Central memory CD8-positive, alpha-beta T cell (primary cell): ENCODE measurements around the gene DUSP12.
A peak's percentile ranks its signal among the peaks of the same experiment; 100 is the strongest.

Source experiments
- ATAC-seq: fragments of 150-1000 bp; cut with Tn5 transposase; replicated peaks from 2 replicates; pipeline ENCODE4 v1.10.0; 2022; ENCODE audit warnings: mild to moderate bottlenecking, moderate FRiP score, moderate number of reproducible peaks; ENCODE audit not compliant: poor library complexity, severe bottlenecking; ENCODE audit errors: extremely low read depth
- DNase-seq, 2 donors: peaks; one replicate each; pipeline ENCODE4 v3.0.0; 2021; ENCODE audit warnings: low spot score in 2 of 2
- H3K27ac Mint-ChIP-seq: one replicate; pipeline ENCODE4 v1.8.0; 2022; ENCODE audit warnings: low read depth, mild to moderate bottlenecking, moderate library complexity, mixed read lengths
- H3K27me3 Mint-ChIP-seq: one replicate; pipeline ENCODE4 v1.8.0; 2022; ENCODE audit warnings: mixed read lengths
- H3K36me3 Mint-ChIP-seq: one replicate; pipeline ENCODE4 v1.8.0; 2022; ENCODE audit warnings: mild to moderate bottlenecking, moderate library complexity, mixed read lengths; ENCODE audit not compliant: insufficient read depth
- H3K4me1 Mint-ChIP-seq: one replicate; pipeline ENCODE4 v1.8.0; 2022; ENCODE audit warnings: mixed read lengths
- H3K4me3 Mint-ChIP-seq: one replicate; pipeline ENCODE4 v1.8.0; 2022; ENCODE audit warnings: mild to moderate bottlenecking, moderate library complexity, mixed read lengths
- H3K9me3 Mint-ChIP-seq: one replicate; pipeline ENCODE4 v1.8.0; 2022; ENCODE audit warnings: mixed read lengths

Gene DUSP12, protein sequence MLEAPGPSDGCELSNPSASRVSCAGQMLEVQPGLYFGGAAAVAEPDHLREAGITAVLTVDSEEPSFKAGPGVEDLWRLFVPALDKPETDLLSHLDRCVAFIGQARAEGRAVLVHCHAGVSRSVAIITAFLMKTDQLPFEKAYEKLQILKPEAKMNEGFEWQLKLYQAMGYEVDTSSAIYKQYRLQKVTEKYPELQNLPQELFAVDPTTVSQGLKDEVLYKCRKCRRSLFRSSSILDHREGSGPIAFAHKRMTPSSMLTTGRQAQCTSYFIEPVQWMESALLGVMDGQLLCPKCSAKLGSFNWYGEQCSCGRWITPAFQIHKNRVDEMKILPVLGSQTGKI

DNA sequence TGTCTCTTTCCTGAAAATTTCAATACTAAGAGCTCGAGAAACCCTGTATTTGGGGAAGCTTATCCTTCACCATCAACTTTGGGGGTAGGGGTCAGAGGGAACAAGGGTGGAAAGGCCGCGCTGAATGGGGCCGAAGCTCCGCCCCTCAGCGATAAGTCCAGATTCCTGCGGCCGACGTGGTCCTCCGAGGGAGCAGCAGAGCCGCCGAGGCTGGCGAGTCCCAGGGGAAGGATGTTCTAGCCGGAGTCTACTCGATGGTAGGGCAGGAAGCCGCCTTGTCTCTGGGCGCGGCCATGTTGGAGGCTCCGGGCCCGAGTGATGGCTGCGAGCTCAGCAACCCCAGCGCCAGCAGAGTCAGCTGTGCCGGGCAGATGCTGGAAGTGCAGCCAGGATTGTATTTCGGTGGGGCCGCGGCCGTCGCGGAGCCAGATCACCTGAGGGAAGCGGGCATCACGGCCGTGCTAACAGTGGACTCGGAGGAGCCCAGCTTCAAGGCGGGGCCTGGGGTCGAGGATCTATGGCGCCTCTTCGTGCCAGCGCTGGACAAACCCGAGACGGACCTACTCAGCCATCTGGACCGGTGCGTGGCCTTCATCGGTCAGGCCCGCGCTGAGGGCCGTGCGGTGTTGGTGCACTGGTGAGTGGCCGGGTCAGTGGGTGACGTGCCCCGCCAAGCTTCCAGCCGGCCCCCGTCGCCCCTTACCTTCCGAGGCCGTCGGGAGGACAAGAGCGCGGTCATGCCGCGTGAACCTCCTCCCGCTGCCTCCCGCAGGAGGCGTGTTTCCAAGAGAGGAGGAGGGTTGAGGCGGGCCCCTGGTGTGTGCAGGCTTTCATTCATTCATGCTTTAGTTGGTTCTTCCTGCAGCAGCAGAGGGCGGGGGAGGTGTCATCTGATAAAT lies at the start of gene DUSP12:
TSS of gene DUSP12 (plus strand) at position 278 of the 899 bp plus-strand sequence. CDS start at position 294, 16 bp downstream.
- H3K4me1 Mint-ChIP-seq: peaks cover 32% of the 10 kb centered on the region
- H3K27ac Mint-ChIP-seq: peak within 1 kb of the TSS; percentile 97
- peak within 1 kb of the TSS; percentile 98 for H3K4me3 Mint-ChIP-seq
- no peaks in the 10 kb centered on the region for H3K27me3 Mint-ChIP-seq
- ATAC-seq (peak; percentile 97), DNase-seq (peak; percentile 73 to 78)
- H3K9me3 Mint-ChIP-seq: no peaks in the 10 kb centered on the region
- peaks cover 37% of the 10 kb centered on the region for H3K36me3 Mint-ChIP-seq

DNA sequence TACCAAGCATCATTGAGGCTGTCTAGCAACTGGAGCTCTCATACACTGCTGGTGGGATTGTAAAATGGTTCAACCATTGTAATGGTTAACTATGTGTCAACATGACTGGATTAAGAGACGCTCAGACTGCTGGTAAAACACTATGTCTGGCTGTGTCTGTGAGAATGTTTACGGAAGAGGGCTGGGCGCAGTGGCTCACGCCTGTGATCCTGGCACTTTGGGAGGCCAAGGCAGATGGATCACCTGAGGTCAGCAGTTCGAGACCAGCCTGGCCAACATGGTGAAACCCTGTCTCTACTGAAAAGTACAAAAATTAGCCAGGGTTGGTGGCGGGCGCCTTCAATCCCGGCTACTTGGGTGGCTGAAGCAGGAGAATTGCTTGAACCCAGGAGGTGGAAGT lies 47.3 kb upstream of the DUSP12 start:
- Mint-ChIP-seq H3K27ac (no peak overlapping the region), H3K36me3 (peaks cover 3% of the 10 kb centered on the region)
- no peak for ATAC-seq

GRCh38 chr1:161705537-161705936 lies 44.0 kb upstream of the DUSP12 start:
- Mint-ChIP-seq H3K4me1 (no peaks in the 10 kb centered on the region), H3K9me3 (no peaks in the 10 kb centered on the region), H3K27ac (no peak overlapping the region), H3K4me3 (no peak overlapping the region), H3K27me3 (no peaks in the 10 kb centered on the region), H3K36me3 (peaks cover 1% of the 10 kb centered on the region)
- no peak for ATAC-seq
- no peak for DNase-seq

More for the DNA sequence above, 47.3 kb upstream of the DUSP12 start:
- Mint-ChIP-seq H3K4me3 (no peak overlapping the region), H3K4me1 (no peaks in the 10 kb centered on the region), H3K27me3 (peaks cover 4% of the 10 kb centered on the region), H3K9me3 (no peaks in the 10 kb centered on the region)
- no peak for DNase-seq

DNA sequence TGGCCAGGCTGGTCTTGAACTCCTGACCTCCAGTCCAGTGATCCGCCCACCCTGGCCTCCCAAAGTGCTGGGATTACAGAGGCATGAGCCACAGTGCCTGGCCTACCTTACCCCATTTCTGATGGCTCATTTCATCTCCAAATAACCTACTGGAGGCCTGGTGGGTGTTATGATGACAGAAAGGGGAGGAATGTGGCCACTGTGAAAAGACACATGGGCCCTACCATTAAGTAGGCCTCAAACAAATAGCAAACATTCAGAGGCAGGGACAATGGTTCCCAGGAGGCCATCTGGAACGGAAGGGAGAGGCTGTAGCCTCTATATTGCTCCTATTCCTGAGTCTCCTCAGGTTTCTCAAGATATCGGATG lies 43.5 kb upstream of the DUSP12 start:
- Mint-ChIP-seq H3K36me3 (peaks cover 1% of the 10 kb centered on the region), H3K27me3 (no peaks in the 10 kb centered on the region), H3K9me3 (no peaks in the 10 kb centered on the region), H3K27ac (no peak overlapping the region), H3K4me3 (no peak overlapping the region), H3K4me1 (no peaks in the 10 kb centered on the region)
- no peak for DNase-seq
- ATAC-seq: no peak

DNA sequence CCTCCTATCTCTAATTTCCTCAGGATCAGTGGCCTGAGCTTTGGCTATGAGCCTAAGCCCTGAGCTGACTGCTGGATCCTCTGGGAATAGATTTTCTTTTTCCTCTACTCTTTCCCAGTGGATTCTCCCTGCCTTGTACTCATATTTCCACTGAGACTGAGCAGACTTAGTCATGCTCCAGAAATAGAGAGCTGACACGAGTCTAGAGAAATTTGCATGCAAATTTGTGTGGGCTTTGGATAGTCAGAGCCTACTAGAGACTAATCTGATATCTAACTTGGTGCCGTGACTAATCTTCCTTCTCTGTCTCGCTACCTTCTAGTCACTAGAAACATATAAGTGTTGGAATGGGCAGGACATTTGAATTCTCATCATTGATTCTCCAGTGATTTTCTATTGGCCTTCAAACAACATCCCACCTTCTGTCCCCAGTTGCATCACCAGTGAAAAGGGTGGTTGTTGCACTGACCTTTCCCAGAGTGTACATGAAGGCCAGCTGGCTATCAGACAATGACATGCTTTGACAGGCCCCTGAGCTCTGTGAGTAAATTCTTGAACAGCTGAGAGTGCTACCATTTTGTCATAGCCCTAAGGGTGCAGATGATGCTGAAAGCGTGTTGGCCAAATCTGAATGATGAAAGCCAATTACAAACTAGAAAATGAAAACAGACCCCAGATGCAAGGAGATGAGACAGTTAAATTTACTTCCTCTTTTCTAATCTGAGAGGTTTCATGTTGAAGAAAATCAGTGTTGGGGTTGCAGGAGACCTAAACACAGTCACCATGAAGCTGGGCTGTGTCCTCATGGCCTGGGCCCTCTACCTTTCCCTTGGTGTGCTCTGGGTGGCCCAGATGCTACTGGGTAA lies 42.9 kb upstream of the DUSP12 start, which contains the start of gene FCRLA:
TSS of gene FCRLA (plus strand) at position 748 of the 866 bp plus-strand sequence. CDS start at position 784, 36 bp downstream.
- Mint-ChIP-seq H3K27ac (no peak within 1 kb of the TSS), H3K9me3 (no peaks in the 10 kb centered on the region), H3K36me3 (peaks cover 1% of the 10 kb centered on the region), H3K27me3 (no peaks in the 10 kb centered on the region), H3K4me1 (no peaks in the 10 kb centered on the region), H3K4me3 (no peak within 1 kb of the TSS)
- DNase-seq (no peak), ATAC-seq (no peak)

- Mint-ChIP-seq H3K27me3 (no peaks in the 10 kb centered on the region), H3K36me3 (peaks cover 1% of the 10 kb centered on the region), H3K4me1 (no peaks in the 10 kb centered on the region), H3K9me3 (no peaks in the 10 kb centered on the region), H3K4me3 (no peak overlapping the region), H3K27ac (no peak overlapping the region)
- ATAC-seq (no peak), DNase-seq (no peak)
Measured at GRCh38 chr1:161707503-161707902, 42.1 kb upstream of the DUSP12 start.

GRCh38 chr1:161709373-161709772 lies 40.2 kb upstream of the DUSP12 start:
- Mint-ChIP-seq H3K9me3 (no peaks in the 10 kb centered on the region), H3K4me3 (no peak overlapping the region), H3K36me3 (peaks cover 1% of the 10 kb centered on the region), H3K27ac (no peak overlapping the region), H3K4me1 (no peaks in the 10 kb centered on the region), H3K27me3 (no peaks in the 10 kb centered on the region)
- DNase-seq (no peak), ATAC-seq (no peak)

GRCh38 chr1:161710560-161710959 lies 39.0 kb upstream of the DUSP12 start:
- H3K9me3 Mint-ChIP-seq: no peaks in the 10 kb centered on the region
- H3K4me1 Mint-ChIP-seq: no peaks in the 10 kb centered on the region
- peaks cover 1% of the 10 kb centered on the region for H3K36me3 Mint-ChIP-seq
- no peak overlapping the region for H3K4me3 Mint-ChIP-seq
- H3K27me3 Mint-ChIP-seq: peaks cover 6% of the 10 kb centered on the region
- ATAC-seq (no peak), DNase-seq (no peak)
- no peak overlapping the region for H3K27ac Mint-ChIP-seq

DNA sequence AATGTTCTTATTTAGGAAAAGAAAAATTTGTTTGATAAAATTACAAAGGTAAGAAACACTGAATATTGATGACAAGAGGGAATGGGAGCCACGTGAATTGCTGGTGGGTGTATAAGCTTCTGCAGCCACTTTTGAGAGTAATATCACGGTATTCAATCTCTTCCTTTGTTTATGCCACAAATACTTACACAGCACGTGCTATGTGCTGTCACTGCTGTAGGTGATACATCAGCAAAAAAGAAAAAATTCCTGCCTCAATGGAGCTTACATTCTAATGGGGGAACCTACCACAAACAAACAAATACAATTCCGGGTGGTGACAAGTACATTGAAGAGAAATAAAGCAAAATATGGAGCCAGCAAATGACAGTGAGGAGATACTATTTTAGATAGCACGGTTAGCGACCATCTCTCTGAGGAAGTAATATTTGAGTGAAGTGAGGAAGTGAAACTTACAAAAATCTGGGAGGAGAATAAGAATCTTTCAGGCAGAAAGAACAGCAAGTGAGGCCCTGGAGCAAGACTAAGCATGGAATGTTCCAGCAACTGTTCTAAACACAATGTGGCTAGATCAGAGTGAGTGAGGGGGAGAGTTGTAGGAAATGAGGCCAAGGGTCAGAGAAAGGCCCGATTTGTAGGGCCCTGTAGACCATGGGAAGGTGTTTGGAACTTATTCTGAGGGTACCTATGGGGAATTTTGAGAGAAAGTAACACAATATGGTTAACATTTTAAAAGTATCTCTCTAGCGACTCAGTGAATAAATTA lies 30.8 kb upstream of the DUSP12 start:
- Mint-ChIP-seq H3K4me1 (peaks cover 6% of the 10 kb centered on the region), H3K36me3 (no peaks in the 10 kb centered on the region), H3K9me3 (no peaks in the 10 kb centered on the region), H3K27me3 (peaks cover 9% of the 10 kb centered on the region), H3K4me3 (no peak overlapping the region), H3K27ac (no peak overlapping the region)
- no peak for DNase-seq
- no peak for ATAC-seq

DNA sequence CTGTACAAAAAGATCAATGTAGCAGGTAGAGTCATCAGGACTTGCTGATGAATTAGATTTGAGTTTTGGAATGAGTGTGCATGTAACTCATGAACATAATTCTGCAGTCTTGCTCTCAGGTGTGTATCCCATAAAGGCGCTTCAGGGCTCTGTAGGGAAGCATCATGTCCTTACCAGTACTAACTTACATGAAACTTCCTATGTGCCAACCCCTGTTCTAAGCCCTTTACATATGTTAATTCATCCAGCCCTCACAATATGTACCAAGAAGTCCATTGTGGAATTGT lies 30.3 kb upstream of the DUSP12 start:
- Mint-ChIP-seq H3K36me3 (no peaks in the 10 kb centered on the region), H3K9me3 (no peaks in the 10 kb centered on the region), H3K27ac (no peak overlapping the region), H3K4me3 (no peak overlapping the region), H3K4me1 (peaks cover 6% of the 10 kb centered on the region), H3K27me3 (peaks cover 9% of the 10 kb centered on the region)
- DNase-seq (no peak), ATAC-seq (no peak)

DNA sequence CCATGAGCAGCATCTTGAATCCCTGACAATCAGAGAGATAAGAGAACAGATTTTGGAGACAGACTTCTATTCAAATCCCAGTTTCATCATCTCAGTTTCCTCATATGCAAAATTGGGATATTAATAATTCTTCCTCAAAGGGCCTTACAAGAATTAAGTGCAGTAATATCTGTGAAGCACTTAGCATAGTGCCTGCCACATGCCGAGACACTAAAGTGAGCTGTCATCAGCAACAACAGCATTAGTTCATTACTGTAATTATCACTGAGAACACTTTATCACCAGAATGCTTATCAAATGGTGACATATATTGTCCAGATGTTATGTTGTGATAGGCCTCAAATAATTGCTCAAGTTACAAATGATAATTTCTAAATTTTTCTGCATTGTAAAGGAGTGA lies 29.2 kb upstream of the DUSP12 start:
- no peak overlapping the region for H3K4me3 Mint-ChIP-seq
- DNase-seq (no peak), ATAC-seq (no peak)
- no peaks in the 10 kb centered on the region for H3K36me3 Mint-ChIP-seq
- H3K27me3 Mint-ChIP-seq: peaks cover 5% of the 10 kb centered on the region
- no peak overlapping the region for H3K27ac Mint-ChIP-seq
- peaks cover 14% of the 10 kb centered on the region for H3K4me1 Mint-ChIP-seq
- H3K9me3 Mint-ChIP-seq: no peaks in the 10 kb centered on the region
